GM19324 (cell line): ENCODE data around the gene UFSP1.

Experiments used
- ATAC-seq: cut with Tn5 transposase; IDR thresholded peaks from one replicate; pipeline ENCODE4 v1.9.1; 2021; ENCODE audit warnings: mild to moderate bottlenecking, moderate library complexity; ENCODE audit not compliant: unreplicated experiment, low FRiP score

Gene UFSP1

GRCh38 chr7:100895956-100896731, 6.6 kb upstream of the UFSP1 start:
- no peak for ATAC-seq

GRCh38 chr7:100895701-100895955, 6.1 kb upstream of the UFSP1 start, which contains the start of gene ACHE:
TSS of gene ACHE (minus strand) at chr7:100895888. CDS start at chr7:100894232, 1,656 bp downstream.
- ATAC-seq = no peak

GRCh38 chr7:100894860-100895700, 5.6 kb upstream of the UFSP1 start:
- no peak for ATAC-seq

GRCh38 chr7:100893910-100894721, 4.6 kb upstream of the UFSP1 start:
- no peak for ATAC-seq

- no peak for ATAC-seq
Observed at GRCh38 chr7:100893318-100893895, 3.9 kb upstream of the UFSP1 start.

- no peak for ATAC-seq
Observed at GRCh38 chr7:100892364-100893317, 3.1 kb upstream of the UFSP1 start.

- ATAC-seq = no peak
Observed at GRCh38 chr7:100891568-100892247, 2.2 kb upstream of the UFSP1 start.

- ATAC-seq = no peak
Observed at GRCh38 chr7:100890653-100891567, 1.4 kb upstream of the UFSP1 start.

- ATAC-seq = no peak
Observed at GRCh38 chr7:100888291-100888987, 1.1 kb downstream of the UFSP1 start.

GRCh38 chr7:100887516-100888290, 1.8 kb downstream of the UFSP1 start:
- ATAC-seq = peak; percentile 30

- no peak for ATAC-seq
Observed at GRCh38 chr7:100886936-100887515, 2.5 kb downstream of the UFSP1 start.

- no peak for ATAC-seq
Observed at GRCh38 chr7:100886142-100886935, 3.2 kb downstream of the UFSP1 start.

GRCh38 chr7:100885440-100886141, 3.9 kb downstream of the UFSP1 start:
- no peak for ATAC-seq

- ATAC-seq = no peak
Observed at GRCh38 chr7:100884736-100885439, 4.6 kb downstream of the UFSP1 start.
